Neural progenitor cell (in vitro differentiated cells): ENCODE results near the gene PSMD11. TPM values are rescaled to one million over a fixed set of nuclear protein-coding genes. Genes with fewer than 3 reads are reported as not detected.
A peak's percentile ranks its signal among the peaks of the same experiment; 100 is the strongest.

ENCODE experiments used
- DNase-seq: peaks from one replicate; pipeline ENCODE4 v3.0.0-alpha.2; 2016; ENCODE audit warnings: low spot score
- H2AFZ ChIP-seq: fragments of 200-600 bp; sonication (generic); replicated peaks from 2 replicates; pipeline ENCODE4 v1.6.1; 2016; ENCODE audit warnings: antibody characterized with exemption
- H3F3A ChIP-seq: fragments of 200-600 bp; sonication (generic); 2 replicates; pipeline ENCODE4 v1.6.1; 2016; ENCODE audit warnings: antibody characterized with exemption, low read depth
- H3K27ac ChIP-seq: fragments of 200-600 bp; sonication (generic); 2 replicates; pipeline ENCODE4 v1.5.1; 2016; ENCODE audit warnings: mild to moderate bottlenecking
- H3K27me3 ChIP-seq: fragments of 200-600 bp; sonication (generic); 2 replicates; pipeline ENCODE4 v1.6.1; 2016; ENCODE audit warnings: mild to moderate bottlenecking, moderate library complexity
- H3K36me3 ChIP-seq: fragments of 200-600 bp; sonication (generic); 2 replicates; pipeline ENCODE4 v1.5.1; 2016
- H3K4me1 ChIP-seq: fragments of 200-600 bp; sonication (generic); 2 replicates; pipeline ENCODE4 v1.6.1; 2016; ENCODE audit warnings: mixed run types
- H3K4me2 ChIP-seq: fragments of 200-600 bp; sonication (generic); 2 replicates; pipeline ENCODE4 v1.6.1; 2016
- H3K4me3 ChIP-seq: fragments of 200-600 bp; sonication (generic); 2 replicates; pipeline ENCODE4 v1.5.1; 2016
- H3K79me2 ChIP-seq: fragments of 200-600 bp; sonication (generic); 2 replicates; pipeline ENCODE4 v1.6.1; 2016; ENCODE audit warnings: low read depth
- H3K9ac ChIP-seq: fragments of 200-600 bp; sonication (generic); 2 replicates; pipeline ENCODE4 v1.6.1; 2016
- H3K9me3 ChIP-seq: fragments of 200-600 bp; sonication (generic); 2 replicates; pipeline ENCODE4 v1.5.1; 2016; ENCODE audit warnings: low read depth
- H4K20me1 ChIP-seq: fragments of 200-600 bp; sonication (generic); 2 replicates; pipeline ENCODE4 v1.6.1; 2016; ENCODE audit warnings: low read depth
- H3K27ac Mint-ChIP-seq: 3 replicates; pipeline ENCODE4 v1.8.0; 2021; ENCODE audit warnings: mixed read lengths
- H3K27me3 Mint-ChIP-seq: 2 replicates; pipeline ENCODE4 v1.8.0; 2022; ENCODE audit warnings: low read depth, mild to moderate bottlenecking, inconsistent platforms, moderate library complexity, mixed read lengths; ENCODE audit not compliant: insufficient read depth
- H3K36me3 Mint-ChIP-seq: 3 replicates; pipeline ENCODE4 v1.8.0; 2021; ENCODE audit warnings: mixed read lengths
- H3K4me1 Mint-ChIP-seq: 3 replicates; pipeline ENCODE4 v1.8.0; 2021; ENCODE audit warnings: mixed read lengths
- H3K4me3 Mint-ChIP-seq: 3 replicates; pipeline ENCODE4 v1.8.0; 2021; ENCODE audit warnings: mild to moderate bottlenecking, moderate library complexity, mixed read lengths
- H3K9me3 Mint-ChIP-seq: 3 replicates; pipeline ENCODE4 v1.8.0; 2020; ENCODE audit warnings: mixed read lengths
- EZH2 ChIP-seq: fragments of 200-600 bp; sonication (generic); IDR thresholded peaks from 2 replicates; pipeline ENCODE4 v1.6.1; 2017; ENCODE audit warnings: antibody characterized with exemption, mild to moderate bottlenecking, moderate library complexity
- EZH2phosphoT487 ChIP-seq: fragments of 200-600 bp; sonication (generic); IDR thresholded peaks from 2 replicates; pipeline ENCODE4 v1.6.1; 2017; ENCODE audit warnings: antibody characterized with exemption
- total RNA-seq: library from RNA; depleted of rRNA; stranded (reverse); fragments of >200 nt; gene quantifications from 2 replicates; pipeline ENCODE4 v1.2.3, GENCODE V29; 2015; ENCODE audit warnings: low replicate concordance
- TF ChIP-seq, protein P1 (sequence below): fragments of 200-600 bp; sonication (generic); IDR thresholded peaks from 2 replicates; pipeline ENCODE4 v1.5.1; 2017; ENCODE audit warnings: antibody characterized with exemption, mild to moderate bottlenecking

Gene PSMD11
- total RNA-seq, 1 donor from 2014 or later: 101 TPM

DNA sequence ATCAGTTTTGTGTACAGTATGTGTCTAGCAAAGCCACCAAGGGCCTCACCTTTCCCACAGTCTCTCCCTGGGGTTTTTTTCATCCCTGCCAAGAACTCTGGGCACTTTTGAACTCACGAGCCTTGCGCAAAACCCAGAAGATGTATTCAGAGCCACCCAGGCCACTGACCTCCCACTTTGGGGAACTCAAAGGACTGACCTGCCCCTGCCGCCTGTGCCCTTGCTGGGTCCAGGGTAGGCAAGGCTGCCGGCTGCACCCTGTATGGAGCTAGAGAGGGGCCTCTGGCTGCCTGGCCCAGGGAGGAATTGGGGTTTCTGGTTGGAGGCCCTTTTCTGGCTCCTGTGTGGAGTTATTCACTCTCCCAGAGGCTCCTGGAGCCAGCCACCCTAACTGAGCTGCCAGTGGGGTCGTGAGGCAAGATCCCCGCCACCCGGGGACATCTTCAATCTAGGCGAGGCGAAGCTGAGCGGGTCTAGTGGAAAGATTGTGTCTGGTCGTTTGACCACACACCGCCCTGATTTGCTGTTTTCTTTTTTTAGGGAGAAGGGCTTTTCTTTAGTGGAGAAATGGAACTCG, 44.4 kb downstream of the PSMD11 start:
- peaks cover 41% of the 10 kb centered on the region for H3K4me1 ChIP-seq
- peaks cover 36% of the 10 kb centered on the region for H4K20me1 ChIP-seq
- no peak for DNase-seq
- no peak for TF ChIP-seq EZH2
- TF ChIP-seq, protein P1, sequence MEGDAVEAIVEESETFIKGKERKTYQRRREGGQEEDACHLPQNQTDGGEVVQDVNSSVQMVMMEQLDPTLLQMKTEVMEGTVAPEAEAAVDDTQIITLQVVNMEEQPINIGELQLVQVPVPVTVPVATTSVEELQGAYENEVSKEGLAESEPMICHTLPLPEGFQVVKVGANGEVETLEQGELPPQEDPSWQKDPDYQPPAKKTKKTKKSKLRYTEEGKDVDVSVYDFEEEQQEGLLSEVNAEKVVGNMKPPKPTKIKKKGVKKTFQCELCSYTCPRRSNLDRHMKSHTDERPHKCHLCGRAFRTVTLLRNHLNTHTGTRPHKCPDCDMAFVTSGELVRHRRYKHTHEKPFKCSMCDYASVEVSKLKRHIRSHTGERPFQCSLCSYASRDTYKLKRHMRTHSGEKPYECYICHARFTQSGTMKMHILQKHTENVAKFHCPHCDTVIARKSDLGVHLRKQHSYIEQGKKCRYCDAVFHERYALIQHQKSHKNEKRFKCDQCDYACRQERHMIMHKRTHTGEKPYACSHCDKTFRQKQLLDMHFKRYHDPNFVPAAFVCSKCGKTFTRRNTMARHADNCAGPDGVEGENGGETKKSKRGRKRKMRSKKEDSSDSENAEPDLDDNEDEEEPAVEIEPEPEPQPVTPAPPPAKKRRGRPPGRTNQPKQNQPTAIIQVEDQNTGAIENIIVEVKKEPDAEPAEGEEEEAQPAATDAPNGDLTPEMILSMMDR: no peak
- peaks cover 31% of the 10 kb centered on the region for H3K79me2 ChIP-seq
- Mint-ChIP-seq H3K36me3 (peaks cover 18% of the 10 kb centered on the region), H3K27ac (no peak overlapping the region), H3K4me1 (peaks cover 77% of the 10 kb centered on the region), H3K9me3 (no peaks in the 10 kb centered on the region), H3K4me3 (peak overlapping the region; percentile 89), H3K27me3 (peaks cover 5% of the 10 kb centered on the region)
- H3K27ac ChIP-seq: no peak overlapping the region
- H3F3A ChIP-seq: peaks cover 23% of the 10 kb centered on the region
- H3K27me3 ChIP-seq: no peaks in the 10 kb centered on the region
- H3K4me2 ChIP-seq: peak overlapping the region; percentile 96
- H3K36me3 ChIP-seq: no peaks in the 10 kb centered on the region
- no peak overlapping the region for H3K4me3 ChIP-seq
- no peak overlapping the region for H3K9ac ChIP-seq
- no peak overlapping the region for H2AFZ ChIP-seq
- H3K9me3 ChIP-seq: no peaks in the 10 kb centered on the region

DNA sequence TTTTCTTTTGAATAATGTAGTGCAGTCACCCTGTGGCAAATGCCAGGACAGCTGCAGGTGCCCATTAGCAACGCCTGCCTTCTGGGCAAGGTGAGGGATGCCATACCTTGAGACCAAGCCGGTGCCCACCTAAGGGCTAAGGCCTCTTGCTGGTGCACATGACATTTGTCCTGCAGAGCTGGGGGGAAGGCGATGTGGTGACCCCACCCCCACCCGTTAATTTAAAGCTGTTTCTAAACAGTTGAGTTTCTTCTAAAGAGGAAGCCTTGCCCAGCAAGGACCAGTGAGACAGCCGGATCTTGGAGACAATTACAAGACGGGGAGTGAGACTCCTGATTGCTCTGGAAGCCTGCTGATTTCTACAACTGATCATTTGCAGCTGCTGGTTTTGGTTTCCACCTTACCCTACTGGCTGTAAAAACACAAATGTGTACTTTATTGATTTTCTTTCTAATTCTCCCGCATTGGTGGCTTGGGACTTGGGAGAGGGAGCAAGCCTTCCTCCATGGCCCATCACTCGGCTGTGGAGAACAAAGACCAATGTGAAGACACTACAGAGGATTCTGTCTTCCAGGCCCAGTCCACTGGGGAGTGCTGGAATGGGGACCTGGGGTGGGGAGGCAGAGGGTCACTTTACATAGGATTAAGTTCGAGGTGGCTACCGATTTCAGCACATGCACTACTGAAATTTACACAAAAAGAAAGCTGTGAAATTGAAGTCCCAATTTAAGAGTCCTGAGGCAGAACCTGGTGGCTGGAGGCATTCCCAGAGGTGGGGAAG, 45.2 kb downstream of the PSMD11 start:
- H3F3A ChIP-seq: peaks cover 15% of the 10 kb centered on the region
- H3K27me3 Mint-ChIP-seq: peaks cover 5% of the 10 kb centered on the region
- TF ChIP-seq EZH2phosphoT487 (no peak), EZH2 (no peak)
- TF ChIP-seq, protein P1: no peak
- H3K9me3 Mint-ChIP-seq: no peaks in the 10 kb centered on the region
- peaks cover 31% of the 10 kb centered on the region for H3K79me2 ChIP-seq
- H3K4me1 Mint-ChIP-seq: peaks cover 70% of the 10 kb centered on the region
- H3K4me1 ChIP-seq: peaks cover 35% of the 10 kb centered on the region
- no peak overlapping the region for H3K27ac ChIP-seq
- no peak for DNase-seq
- peaks cover 36% of the 10 kb centered on the region for H4K20me1 ChIP-seq
- peak overlapping the region; percentile 89 for H3K4me3 Mint-ChIP-seq
- H3K27ac Mint-ChIP-seq: peak overlapping the region; percentile 37
- no peak overlapping the region for H3K4me3 ChIP-seq
- peaks cover 18% of the 10 kb centered on the region for H3K36me3 Mint-ChIP-seq
- H2AFZ ChIP-seq: no peak overlapping the region
- no peaks in the 10 kb centered on the region for H3K36me3 ChIP-seq
- peak overlapping the region; percentile 96 for H3K4me2 ChIP-seq
- H3K27me3 ChIP-seq: no peaks in the 10 kb centered on the region
- H3K9ac ChIP-seq: no peak overlapping the region
- no peaks in the 10 kb centered on the region for H3K9me3 ChIP-seq

DNA sequence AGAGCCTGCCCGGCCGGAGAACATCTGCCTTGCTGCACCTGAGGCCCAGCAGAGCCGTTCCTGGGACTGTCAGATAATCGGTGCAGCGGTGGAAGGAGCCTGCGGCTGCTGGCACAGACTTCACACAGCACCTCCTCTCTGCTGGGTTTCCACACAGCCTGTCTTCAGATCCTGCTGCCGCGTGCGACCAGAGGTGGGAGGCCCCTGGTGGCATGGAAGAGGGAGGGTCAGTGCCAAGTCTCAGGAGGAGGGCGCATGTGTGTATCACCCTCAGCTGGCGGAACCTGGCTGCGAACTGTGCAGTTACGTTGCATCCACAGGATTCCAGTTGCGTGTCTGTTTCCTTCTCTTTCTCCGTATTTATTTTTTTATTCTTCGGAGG, 45.8 kb downstream of the PSMD11 start:
- Histone ChIP-seq H3K27me3 (no peaks in the 10 kb centered on the region), H3K9me3 (no peaks in the 10 kb centered on the region), H3K4me3 (no peak overlapping the region), H3K9ac (no peak overlapping the region), H3K4me1 (peaks cover 35% of the 10 kb centered on the region), H3K36me3 (no peaks in the 10 kb centered on the region), H4K20me1 (peaks cover 36% of the 10 kb centered on the region), H3F3A (peaks cover 12% of the 10 kb centered on the region), H3K27ac (no peak overlapping the region), H3K4me2 (peak overlapping the region; percentile 96), H2AFZ (no peak overlapping the region), H3K79me2 (peaks cover 31% of the 10 kb centered on the region)
- no peaks in the 10 kb centered on the region for H3K9me3 Mint-ChIP-seq
- H3K4me3 Mint-ChIP-seq: peak overlapping the region; percentile 41
- peaks cover 5% of the 10 kb centered on the region for H3K27me3 Mint-ChIP-seq
- peaks cover 18% of the 10 kb centered on the region for H3K36me3 Mint-ChIP-seq
- peaks cover 68% of the 10 kb centered on the region for H3K4me1 Mint-ChIP-seq
- no peak for DNase-seq
- TF ChIP-seq EZH2 (no peak), EZH2phosphoT487 (no peak)
- TF ChIP-seq, protein P1: no peak
- no peak overlapping the region for H3K27ac Mint-ChIP-seq
